ENCODE results near the gene KRT79.

- TF ChIP-seq CTCF (IDR thresholded peaks at IDR 0.05) (no peak), POLR2A (IDR thresholded peaks at IDR 0.05) (no peak)
Measured at GRCh38 chr12:52798671-52799504, 35.2 kb downstream of the KRT79 start.

All from testis (tissue), 2 donors.